CD4-positive, alpha-beta T cell treated with Interleukin-15 for 4 hours (primary cell): Measurements from ENCODE around the gene ABCD3.
"Not testable (repeated sequence)": the region's sequence is repeated elsewhere in the genome, so short reads cannot be mapped to it uniquely, and the experiment has no call there.

Experiments
- DNase-seq: peaks from one replicate; pipeline ENCODE4 v3.0.0-alpha.2; 2020; ENCODE audit warnings: low spot score

ABCD3 gene

GRCh38 chr1:94417978-94418663 lies at the start of gene ABCD3:
TSS of gene ABCD3 (plus strand) at chr1:94418389. CDS start at chr1:94418479, 90 bp downstream.
- DNase-seq, result peak; percentile 98

- not testable (repeated sequence) for DNase-seq
These were observed 45.4 kb upstream of the ABCD3 start for GRCh38 chr1:94372771-94373170.

GRCh38 chr1:94373311-94373710 lies 44.9 kb upstream of the ABCD3 start:
- not testable (repeated sequence) for DNase-seq

GRCh38 chr1:94375666-94376065 lies 42.5 kb upstream of the ABCD3 start:
- not testable (repeated sequence) for DNase-seq

GRCh38 chr1:94378493-94378892 lies 39.7 kb upstream of the ABCD3 start:
- DNase-seq, result not testable (repeated sequence)

GRCh38 chr1:94379615-94380014 lies 38.6 kb upstream of the ABCD3 start:
- no peak for DNase-seq

GRCh38 chr1:94382201-94382600 lies 36.0 kb upstream of the ABCD3 start:
- DNase-seq, result no peak

- no peak for DNase-seq
These were observed 34.2 kb upstream of the ABCD3 start for GRCh38 chr1:94383966-94384408.

GRCh38 chr1:94384485-94385265 lies 33.5 kb upstream of the ABCD3 start:
- peak; percentile 2 for DNase-seq

- DNase-seq, result no peak
These were observed 32.8 kb upstream of the ABCD3 start for GRCh38 chr1:94385308-94385929.

- no peak for DNase-seq
These were observed 28.9 kb upstream of the ABCD3 start for GRCh38 chr1:94389298-94389697.

- DNase-seq, result no peak
These were observed 23.9 kb upstream of the ABCD3 start for GRCh38 chr1:94394247-94394646.

GRCh38 chr1:94395231-94395630 lies 23.0 kb upstream of the ABCD3 start:
- DNase-seq, result no peak

GRCh38 chr1:94395748-94396309 lies 22.4 kb upstream of the ABCD3 start:
- no peak for DNase-seq

GRCh38 chr1:94396356-94397010 lies 21.7 kb upstream of the ABCD3 start:
- no peak for DNase-seq

- DNase-seq, result no peak
These were observed 19.8 kb upstream of the ABCD3 start for GRCh38 chr1:94398356-94398755.

GRCh38 chr1:94399453-94399852 lies 18.7 kb upstream of the ABCD3 start:
- no peak for DNase-seq

- no peak for DNase-seq
These were observed 17.0 kb upstream of the ABCD3 start for GRCh38 chr1:94401206-94401605.

- no peak for DNase-seq
These were observed 11.7 kb upstream of the ABCD3 start for GRCh38 chr1:94406446-94406845.

GRCh38 chr1:94408104-94408830 lies 9.9 kb upstream of the ABCD3 start:
- no peak for DNase-seq

GRCh38 chr1:94411237-94411636 lies 7.0 kb upstream of the ABCD3 start:
- no peak for DNase-seq
